ENCODE results near the gene SGPP1.
A peak's percentile ranks its signal among the peaks of the same experiment; 100 is the strongest.

SGPP1 gene

DNA sequence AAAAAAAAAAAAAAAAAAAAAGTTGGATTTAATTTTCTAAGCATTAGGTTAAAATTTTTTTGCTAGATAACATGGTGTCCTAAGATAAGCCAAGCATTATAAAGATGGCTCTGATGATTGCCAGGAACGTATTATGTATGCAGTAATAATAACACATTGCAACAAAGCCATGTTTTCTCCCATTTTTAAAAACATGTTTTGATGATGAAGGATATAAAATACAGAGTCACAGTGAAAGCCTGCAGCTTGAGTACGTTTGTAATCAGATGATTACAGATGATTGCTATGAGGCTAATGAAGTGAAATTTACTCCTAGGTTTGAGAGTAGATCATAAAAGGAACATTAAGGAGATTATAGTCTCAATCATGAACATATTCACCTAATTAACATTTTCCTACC is 72.9 kb downstream of the SGPP1 start:
- H3K27ac ChIP-seq (ENCODE audit: low read depth, low read length): no peak overlapping the region
- H2BK12ac ChIP-seq (ENCODE audit: low read length): no peak overlapping the region
- H3K9me3 ChIP-seq (ENCODE audit: insufficient read depth, low read depth, low read length): no peaks in the 10 kb centered on the region
- no peak overlapping the region for H3K18ac ChIP-seq (ENCODE audit: low read length)
- H3K14ac ChIP-seq (ENCODE audit: low read length): no peak overlapping the region
- H4K12ac ChIP-seq (ENCODE audit: low read depth, low read length): no peak overlapping the region
- H3K4me2 ChIP-seq (ENCODE audit: low read length): no peak overlapping the region
- no peak overlapping the region for H4K91ac ChIP-seq (ENCODE audit: low read depth, low read length)
- H3K9ac ChIP-seq (ENCODE audit: low read length): no peak overlapping the region
- H3K23ac ChIP-seq (ENCODE audit: low read length): no peak overlapping the region
- H4K8ac ChIP-seq (ENCODE audit: low read depth, low read length): no peak overlapping the region
- H2AFZ ChIP-seq (ENCODE audit: insufficient read depth, low read length, poor library complexity): no peak overlapping the region
- no CpG with 5 or more reads among the region's 2 CpGs for WGBS (ENCODE audit: extremely low coverage, insufficient coverage, insufficient read length)
- no peak overlapping the region for H2AK5ac ChIP-seq (ENCODE audit: low read length)
- no peaks in the 10 kb centered on the region for H3K27me3 ChIP-seq (ENCODE audit: insufficient read depth, low read length)
- no peaks in the 10 kb centered on the region for H3K36me3 ChIP-seq (ENCODE audit: control insufficient read depth in 1 of 2, insufficient read depth in 2 of 2, low read length in 2 of 2)
- H3K4ac ChIP-seq (ENCODE audit: low read depth, low read length): no peak overlapping the region
- H2BK5ac ChIP-seq (ENCODE audit: low read depth, low read length, poor library complexity): no peak overlapping the region
- peaks cover 20% of the 10 kb centered on the region for H3K79me1 ChIP-seq (ENCODE audit: low read length)
- no peak overlapping the region for H2BK120ac ChIP-seq (ENCODE audit: insufficient read depth, low read length, poor library complexity)
- H3K4me1 ChIP-seq (ENCODE audit: control insufficient read depth in 1 of 2, insufficient read depth in 2 of 2, low read length in 2 of 2): peaks cover 7 to 10% of the 10 kb centered on the region in 2 experiments
- no peak overlapping the region for H3K4me3 ChIP-seq (ENCODE audit: low read depth, low read length)
- H3K79me2 ChIP-seq (ENCODE audit: control insufficient read depth, insufficient read depth, low read length, poor library complexity): peaks cover 2% of the 10 kb centered on the region
- peak in 1 of 2 donors; percentile 80 for DNase-seq

DNA sequence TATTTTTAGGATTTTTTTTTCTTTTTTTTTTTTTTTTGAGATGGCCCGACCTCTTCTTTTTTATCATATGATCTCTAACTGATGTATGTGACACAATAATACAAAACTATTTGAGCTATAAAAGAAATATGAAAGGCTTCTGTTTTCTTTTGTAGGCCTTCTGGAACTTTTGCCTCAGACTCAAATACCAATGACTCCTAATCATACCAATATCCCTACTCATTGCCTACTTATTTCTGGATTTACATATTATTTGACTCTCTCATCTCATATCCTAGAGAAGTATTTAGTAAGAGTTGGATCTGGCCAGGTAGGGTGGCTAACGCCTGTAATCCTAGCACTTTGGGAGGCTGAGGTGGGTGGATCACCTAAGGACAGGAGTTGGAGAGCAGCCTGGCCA is 73.5 kb downstream of the SGPP1 start:
- peaks cover 7 to 10% of the 10 kb centered on the region in 2 experiments for H3K4me1 ChIP-seq (ENCODE audit: control insufficient read depth in 1 of 2, insufficient read depth in 2 of 2, low read length in 2 of 2)
- H3K4ac ChIP-seq (ENCODE audit: low read depth, low read length): no peak overlapping the region
- H3K18ac ChIP-seq (ENCODE audit: low read length): no peak overlapping the region
- H3K9ac ChIP-seq (ENCODE audit: low read length): no peak overlapping the region
- no peak overlapping the region for H4K12ac ChIP-seq (ENCODE audit: low read depth, low read length)
- peak overlapping the region; percentile 21 for H2BK5ac ChIP-seq (ENCODE audit: low read depth, low read length, poor library complexity)
- H2AFZ ChIP-seq (ENCODE audit: insufficient read depth, low read length, poor library complexity): no peak overlapping the region
- no peak overlapping the region for H3K23ac ChIP-seq (ENCODE audit: low read length)
- no peaks in the 10 kb centered on the region for H3K36me3 ChIP-seq (ENCODE audit: control insufficient read depth in 1 of 2, insufficient read depth in 2 of 2, low read length in 2 of 2)
- H4K8ac ChIP-seq (ENCODE audit: low read depth, low read length): peak overlapping the region; percentile 19
- H3K27ac ChIP-seq (ENCODE audit: low read depth, low read length): peak overlapping the region; percentile 17
- H4K91ac ChIP-seq (ENCODE audit: low read depth, low read length): peak overlapping the region; percentile 55
- H2BK12ac ChIP-seq (ENCODE audit: low read length): peak overlapping the region; percentile 58
- H2AK5ac ChIP-seq (ENCODE audit: low read length): peak overlapping the region; percentile 37
- peaks cover 2% of the 10 kb centered on the region for H3K79me2 ChIP-seq (ENCODE audit: control insufficient read depth, insufficient read depth, low read length, poor library complexity)
- no peaks in the 10 kb centered on the region for H3K27me3 ChIP-seq (ENCODE audit: insufficient read depth, low read length)
- peaks cover 20% of the 10 kb centered on the region for H3K79me1 ChIP-seq (ENCODE audit: low read length)
- H3K4me3 ChIP-seq (ENCODE audit: low read depth, low read length): no peak overlapping the region
- no peak overlapping the region for H3K14ac ChIP-seq (ENCODE audit: low read length)
- DNase-seq: peak; percentile 74 to 90
- no peak overlapping the region for H2BK120ac ChIP-seq (ENCODE audit: insufficient read depth, low read length, poor library complexity)
- no peaks in the 10 kb centered on the region for H3K9me3 ChIP-seq (ENCODE audit: insufficient read depth, low read depth, low read length)
- no peak overlapping the region for H3K4me2 ChIP-seq (ENCODE audit: low read length)
- WGBS (ENCODE audit: extremely low coverage, insufficient coverage, insufficient read length): no CpG with 5 or more reads among the region's 2 CpGs

DNA sequence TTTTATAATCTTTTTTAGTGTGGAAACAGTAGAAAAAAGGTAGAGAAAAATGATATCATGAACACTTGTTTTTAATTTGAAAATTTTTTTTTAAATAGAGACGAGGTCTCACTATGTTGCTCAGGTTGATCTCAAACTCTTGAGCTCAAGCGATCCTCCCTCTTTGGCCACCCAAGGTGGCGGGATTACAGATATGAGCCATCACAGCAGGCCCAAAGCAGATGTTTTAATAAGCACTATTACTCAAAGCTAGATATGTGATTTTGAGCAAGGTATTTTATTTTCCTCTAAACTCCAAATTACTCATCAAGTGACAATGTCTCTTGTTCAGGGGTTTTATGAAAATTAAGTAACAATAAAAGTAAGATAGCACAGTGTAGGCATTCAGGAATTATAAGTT is 75.5 kb downstream of the SGPP1 start:
- Histone ChIP-seq H3K9ac (ENCODE audit: low read length) (no peak overlapping the region), H2AK5ac (ENCODE audit: low read length) (no peak overlapping the region), H3K79me2 (ENCODE audit: control insufficient read depth, insufficient read depth, low read length, poor library complexity) (peaks cover 2% of the 10 kb centered on the region), H2BK5ac (ENCODE audit: low read depth, low read length, poor library complexity) (no peak overlapping the region), H4K8ac (ENCODE audit: low read depth, low read length) (no peak overlapping the region), H3K4me2 (ENCODE audit: low read length) (no peak overlapping the region), H3K27me3 (ENCODE audit: insufficient read depth, low read length) (no peaks in the 10 kb centered on the region), H3K4me3 (ENCODE audit: low read depth, low read length) (no peak overlapping the region), H4K12ac (ENCODE audit: low read depth, low read length) (no peak overlapping the region), H2BK120ac (ENCODE audit: insufficient read depth, low read length, poor library complexity) (no peak overlapping the region), H2AFZ (ENCODE audit: insufficient read depth, low read length, poor library complexity) (no peak overlapping the region), H3K9me3 (ENCODE audit: insufficient read depth, low read depth, low read length) (no peaks in the 10 kb centered on the region), H2BK12ac (ENCODE audit: low read length) (no peak overlapping the region), H3K4ac (ENCODE audit: low read depth, low read length) (no peak overlapping the region), H3K79me1 (ENCODE audit: low read length) (peaks cover 32% of the 10 kb centered on the region), H4K91ac (ENCODE audit: low read depth, low read length) (peak overlapping the region; percentile 12), H3K27ac (ENCODE audit: low read depth, low read length) (no peak overlapping the region), H3K36me3 (ENCODE audit: control insufficient read depth in 1 of 2, insufficient read depth in 2 of 2, low read length in 2 of 2) (no peaks in the 10 kb centered on the region), H3K18ac (ENCODE audit: low read length) (no peak overlapping the region), H3K14ac (ENCODE audit: low read length) (no peak overlapping the region), H3K4me1 (ENCODE audit: control insufficient read depth in 1 of 2, insufficient read depth in 2 of 2, low read length in 2 of 2) (peaks cover 11 to 16% of the 10 kb centered on the region in 2 experiments), H3K23ac (ENCODE audit: low read length) (no peak overlapping the region)
- WGBS (ENCODE audit: extremely low coverage, insufficient coverage, insufficient read length): no CpG with 5 or more reads among the region's 3 CpGs
- no peak for DNase-seq

DNA sequence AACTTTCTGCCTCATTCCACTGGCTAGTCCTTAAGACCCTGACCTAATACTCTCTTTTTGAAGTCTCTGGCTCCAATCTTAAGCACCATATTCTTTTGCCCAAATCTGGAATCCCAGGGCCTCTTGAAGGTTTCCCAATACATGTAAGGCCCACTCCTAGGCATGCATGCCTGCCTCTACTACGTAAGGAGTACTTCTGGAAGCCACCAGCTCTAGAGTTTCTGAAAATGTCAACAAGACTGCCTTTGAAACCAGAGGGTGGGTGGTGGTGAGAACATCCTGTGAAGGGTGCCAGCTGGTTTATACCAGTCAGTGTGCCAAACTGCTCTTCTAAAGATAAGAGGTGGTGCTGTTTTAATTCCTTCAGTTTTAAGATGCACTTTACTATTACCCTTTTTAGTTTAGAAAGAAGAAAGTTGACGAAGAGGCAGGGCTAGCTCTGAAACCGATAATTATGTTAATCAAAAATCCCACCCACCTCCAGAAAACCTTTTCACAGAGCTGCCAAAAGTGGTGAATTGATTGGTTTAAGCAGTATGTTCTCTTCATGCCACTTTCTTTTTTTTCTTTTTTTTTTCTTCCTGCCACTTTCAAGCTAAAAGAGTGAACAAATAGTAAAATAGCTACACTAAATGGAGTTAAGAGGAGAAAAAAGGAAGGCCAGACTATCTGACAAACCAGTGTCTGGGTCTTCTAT is 77.5 kb downstream of the SGPP1 start:
- peak overlapping the region; percentile 44 for H4K12ac ChIP-seq (ENCODE audit: low read depth, low read length)
- H3K23ac ChIP-seq (ENCODE audit: low read length): no peak overlapping the region
- H3K9ac ChIP-seq (ENCODE audit: low read length): no peak overlapping the region
- no peak overlapping the region for H3K4me2 ChIP-seq (ENCODE audit: low read length)
- WGBS (ENCODE audit: extremely low coverage, insufficient coverage, insufficient read length): no CpG with 5 or more reads among the region's 3 CpGs
- H3K79me1 ChIP-seq (ENCODE audit: low read length): peaks cover 26% of the 10 kb centered on the region
- peak overlapping the region; percentile 89 for H2BK5ac ChIP-seq (ENCODE audit: low read depth, low read length, poor library complexity)
- H3K4me3 ChIP-seq (ENCODE audit: low read depth, low read length): no peak overlapping the region
- peaks cover 11 to 12% of the 10 kb centered on the region in 2 experiments for H3K4me1 ChIP-seq (ENCODE audit: control insufficient read depth in 1 of 2, insufficient read depth in 2 of 2, low read length in 2 of 2)
- peak overlapping the region; percentile 92 for H3K14ac ChIP-seq (ENCODE audit: low read length)
- H3K27me3 ChIP-seq (ENCODE audit: insufficient read depth, low read length): no peaks in the 10 kb centered on the region
- H3K36me3 ChIP-seq (ENCODE audit: control insufficient read depth in 1 of 2, insufficient read depth in 2 of 2, low read length in 2 of 2): no peaks in the 10 kb centered on the region
- H3K4ac ChIP-seq (ENCODE audit: low read depth, low read length): no peak overlapping the region
- H2BK120ac ChIP-seq (ENCODE audit: insufficient read depth, low read length, poor library complexity): peak overlapping the region; percentile 96
- H3K79me2 ChIP-seq (ENCODE audit: control insufficient read depth, insufficient read depth, low read length, poor library complexity): peaks cover 3% of the 10 kb centered on the region
- no peaks in the 10 kb centered on the region for H3K9me3 ChIP-seq (ENCODE audit: insufficient read depth, low read depth, low read length)
- H4K8ac ChIP-seq (ENCODE audit: low read depth, low read length): peak overlapping the region; percentile 84
- H2BK12ac ChIP-seq (ENCODE audit: low read length): peak overlapping the region; percentile 98
- H4K91ac ChIP-seq (ENCODE audit: low read depth, low read length): peak overlapping the region; percentile 95
- DNase-seq: no peak
- peak overlapping the region; percentile 68 for H2AFZ ChIP-seq (ENCODE audit: insufficient read depth, low read length, poor library complexity)
- peak overlapping the region; percentile 77 for H2AK5ac ChIP-seq (ENCODE audit: low read length)
- H3K27ac ChIP-seq (ENCODE audit: low read depth, low read length): peak overlapping the region; percentile 83
- peak overlapping the region; percentile 89 for H3K18ac ChIP-seq (ENCODE audit: low read length)
